Body of pancreas (tissue), 4 donors: ENCODE measurements around the gene MEF2B. TPM values are rescaled to one million over a fixed set of nuclear protein-coding genes. Genes with fewer than 3 reads are reported as not detected.

ENCODE experiments used
- ATAC-seq: fragments of 150-250 bp; one replicate; pipeline ENCODE4 v1.9.1; 2016
- DNase-seq, 4 donors: peaks; one replicate each; pipeline ENCODE4 v3.0.0-alpha.2; 2019
- H3K27ac ChIP-seq, 4 donors: fragments of 200-600 bp; sonication (generic); 1 replicate in 3 of 4; 2 replicates in 1 of 4; pipeline versions ENCODE4 v1.5.1 to v1.6.1; 2016 to 2019; ENCODE audit warnings: mild to moderate bottlenecking in 1 of 4, mixed read lengths in 1 of 4, moderate library complexity in 1 of 4
- H3K27me3 ChIP-seq, 2 donors: fragments of 200-600 bp; sonication (generic); one replicate each; pipeline ENCODE4 v1.6.0; 2016; ENCODE audit warnings: mild to moderate bottlenecking in 1 of 2
- H3K36me3 ChIP-seq, 2 donors: fragments of 200-600 bp; sonication (generic); replicated peaks in 1 of 2; 2 replicates each; pipeline ENCODE4 v1.5.1; 2016; ENCODE audit warnings: low read depth in 2 of 2; ENCODE audit not compliant: insufficient read depth in 1 of 2
- H3K4me1 ChIP-seq: fragments of 200-600 bp; sonication (generic); one replicate; pipeline ENCODE4 v1.6.0; 2016
- H3K4me3 ChIP-seq, 2 donors: fragments of 200-600 bp; sonication (generic); 1 replicate in 1 of 2; 2 replicates in 1 of 2; pipeline ENCODE4 v1.5.1; 2016 to 2019
- H3K9me3 ChIP-seq, 3 donors: fragments of 200-600 bp; sonication (generic); 1 replicate in 2 of 3; 2 replicates in 1 of 3; pipeline ENCODE4 v1.5.1; 2016
- CTCF ChIP-seq, 7 experiments: fragments of 450-650 bp in 4 of 7; fragments of 200-600 bp in 3 of 7; sonication (generic) in 3 of 7; IDR thresholded peaks; one replicate each; pipeline ENCODE4 v1.5.1; 2016 to 2019; ENCODE audit warnings: antibody characterized with exemption in 7 of 7
- POLR2A ChIP-seq, 3 donors: fragments of 450-650 bp; IDR thresholded peaks; one replicate each; pipeline ENCODE4 v1.6.1; 2016; ENCODE audit warnings: antibody characterized with exemption in 3 of 3, mild to moderate bottlenecking in 2 of 3
- WGBS, 2 donors: methylation state at CpG; one replicate each; pipeline ENCODE4 v1.1.5; 2017; 5-methylcytosine and 5-hydroxymethylcytosine counted together
- intact Hi-C: fragments of 100-400 bp; cut with DNase I; formaldehyde crosslinking; loops from one replicate; pipeline ENCODE4 v1.15.1; 2023
- total RNA-seq, 2 donors: library from RNA; depleted of rRNA; stranded (reverse); fragments of >200 nt; gene quantifications; one replicate each; pipeline ENCODE4 v1.1.0, GENCODE V29; 2016

The MEF2B gene
- total RNA-seq, 2 donors from 2014 or later, result not detected

GRCh38 chr19:19214159-19214490 is 44.1 kb upstream of the MEF2B start:
- 5 to 14% methylated on average over 5 of the region's 5 CpGs for WGBS, 2 donors
- no peaks in the 10 kb centered on the region for H3K4me1 ChIP-seq
- H3K9me3 ChIP-seq, result no peaks in the 10 kb centered on the region
- intact Hi-C loops, result no loop called here
- DNase-seq (no peak), ATAC-seq (no peak)
- H3K27ac ChIP-seq, result no peak overlapping the region
- H3K27me3 ChIP-seq, result peaks cover 0 to 4% of the 10 kb centered on the region in 2 donors
- no peaks in the 10 kb centered on the region for H3K36me3 ChIP-seq
- TF ChIP-seq POLR2A (IDR thresholded peaks at IDR 0.05) (no peak), CTCF (IDR thresholded peaks at IDR 0.05) (no peak)
- H3K4me3 ChIP-seq, result no peak overlapping the region

DNA sequence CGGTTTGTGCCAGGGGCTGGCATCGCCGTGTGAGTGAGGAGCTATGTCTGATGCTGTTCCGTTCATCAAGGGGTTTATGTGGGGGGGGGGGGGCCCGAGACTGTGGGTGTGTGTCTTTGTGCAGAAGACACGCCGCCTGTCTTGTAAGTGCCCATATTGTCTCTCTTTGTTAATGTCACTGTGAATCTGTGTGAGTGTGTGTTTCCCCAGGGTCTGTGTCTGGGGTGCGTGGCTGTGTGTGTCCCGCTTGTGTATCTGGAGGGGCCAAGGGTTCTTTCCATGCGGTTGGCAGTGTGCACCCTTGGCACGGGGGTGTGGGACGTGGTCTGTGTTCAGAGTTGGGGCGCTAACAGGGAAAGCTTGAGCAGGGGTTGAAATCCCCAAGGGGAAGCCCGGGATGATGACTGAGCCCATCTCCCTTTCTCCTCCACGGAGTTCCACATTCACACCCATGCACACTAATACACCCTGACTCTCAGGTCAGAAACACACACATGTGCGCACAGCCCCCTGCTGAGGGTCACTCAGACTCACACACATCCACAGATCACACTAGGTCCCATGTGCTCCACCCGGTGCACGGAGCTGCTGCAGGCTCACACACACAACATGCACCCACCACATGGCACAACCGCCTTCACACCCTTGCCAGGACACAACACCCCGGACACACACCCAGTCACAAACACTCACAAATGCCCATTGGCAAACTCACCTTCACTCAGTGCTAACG is 43.5 kb upstream of the MEF2B start:
- peaks cover 0 to 4% of the 10 kb centered on the region in 2 donors for H3K27me3 ChIP-seq
- ATAC-seq (no peak), DNase-seq (no peak)
- TF ChIP-seq POLR2A (IDR thresholded peaks at IDR 0.05) (no peak), CTCF (IDR thresholded peaks at IDR 0.05) (no peak)
- no peaks in the 10 kb centered on the region for H3K4me1 ChIP-seq
- intact Hi-C loops, result no loop called here
- H3K36me3 ChIP-seq, result no peaks in the 10 kb centered on the region
- no peaks in the 10 kb centered on the region for H3K9me3 ChIP-seq
- no peak overlapping the region for H3K27ac ChIP-seq
- 34 to 52% methylated on average over 12 to 20 of the region's 21 CpGs for WGBS, 2 donors
- H3K4me3 ChIP-seq, result no peak overlapping the region

- intact Hi-C loops, result no loop called here
- 5 to 9% methylated on average over 6 to 7 of the region's 7 CpGs for WGBS, 2 donors
- Histone ChIP-seq H3K4me1 (no peaks in the 10 kb centered on the region), H3K9me3 (no peaks in the 10 kb centered on the region), H3K36me3 (no peaks in the 10 kb centered on the region), H3K4me3 (no peak overlapping the region), H3K27me3 (peaks cover 0 to 4% of the 10 kb centered on the region in 2 donors), H3K27ac (no peak overlapping the region)
- no peak for ATAC-seq
- TF ChIP-seq CTCF (IDR thresholded peaks at IDR 0.05) (no peak), POLR2A (IDR thresholded peaks at IDR 0.05) (no peak)
- no peak for DNase-seq
These were observed 42.9 kb upstream of the MEF2B start for GRCh38 chr19:19212916-19213315.

GRCh38 chr19:19211499-19212420 is 41.7 kb upstream of the MEF2B start, which contains the start of gene NCAN:
NCAN (plus strand) TSS chr19:19211958; CDS start chr19:19216954, 4,996 bp downstream.
- ATAC-seq (no peak), DNase-seq (no peak)
- Histone ChIP-seq H3K4me3 (no peak within 1 kb of the TSS), H3K27ac (no peak within 1 kb of the TSS), H3K36me3 (no peaks in the 10 kb centered on the region), H3K27me3 (peaks cover 0 to 4% of the 10 kb centered on the region in 2 donors), H3K9me3 (no peaks in the 10 kb centered on the region), H3K4me1 (no peaks in the 10 kb centered on the region)
- TF ChIP-seq POLR2A (IDR thresholded peaks at IDR 0.05), result no peak
- intact Hi-C loops, result no loop called here
- 1 to 6% methylated on average over 27 to 51 of the region's 54 CpGs for WGBS, 2 donors

GRCh38 chr19:19209372-19209771 is 39.3 kb upstream of the MEF2B start:
- Histone ChIP-seq H3K27ac (no peak overlapping the region), H3K4me1 (no peaks in the 10 kb centered on the region), H3K9me3 (no peaks in the 10 kb centered on the region), H3K27me3 (peaks cover 0 to 4% of the 10 kb centered on the region in 2 donors), H3K36me3 (no peaks in the 10 kb centered on the region), H3K4me3 (no peak overlapping the region)
- TF ChIP-seq CTCF (IDR thresholded peaks at IDR 0.05) (no peak), POLR2A (IDR thresholded peaks at IDR 0.05) (no peak)
- intact Hi-C loops, result no loop called here
- WGBS, 2 donors, result 32 to 42% methylated on average over 3 to 9 of the region's 9 CpGs
- ATAC-seq (no peak), DNase-seq (no peak)
